Left lung (tissue), 10 donors: Measurements from ENCODE around the gene RASSF8. TPM values are rescaled to one million over a fixed set of nuclear protein-coding genes. Genes with fewer than 3 reads are reported as not detected.

Source experiments
- ATAC-seq: fragments of 200-7000 bp; cut with Tn5 transposase; one replicate; pipeline ENCODE4 v1.9.1; 2020; ENCODE audit warnings: moderate library complexity
- DNase-seq, 4 donors: peaks; one replicate each; pipeline ENCODE4 v3.0.0-alpha.2; 2013 to 2020
- H3K27ac ChIP-seq, 2 donors: fragments of 200-600 bp; sonication (generic) in 1 of 2; one replicate each; pipeline versions ENCODE4 v1.5.0 to v1.8.0; 2020 to 2021
- H3K27me3 ChIP-seq, 2 donors: fragments of 200-600 bp; sonication (generic) in 1 of 2; one replicate each; pipeline versions ENCODE4 v1.5.0 to v1.8.0; 2020 to 2021
- H3K36me3 ChIP-seq, 2 donors: fragments of 200-600 bp; sonication (generic) in 1 of 2; one replicate each; pipeline versions ENCODE4 v1.5.0 to v1.8.0; 2020 to 2021
- H3K4me1 ChIP-seq, 2 donors: fragments of 200-600 bp; one replicate each; pipeline ENCODE4 v1.8.0; 2021
- H3K4me3 ChIP-seq, 2 donors: fragments of 200-600 bp; sonication (generic) in 1 of 2; one replicate each; pipeline versions ENCODE4 v1.5.0 to v1.8.0; 2020 to 2021; ENCODE audit warnings: mild to moderate bottlenecking in 1 of 2
- H3K9me3 ChIP-seq, 2 donors: fragments of 200-600 bp; sonication (generic) in 1 of 2; one replicate each; pipeline versions ENCODE4 v1.5.0 to v1.8.0; 2020 to 2021
- intact Hi-C, 2 donors: fragments of 100-400 bp; cut with DNase I; formaldehyde crosslinking; loops; one replicate each; pipeline versions ENCODE4 v1.11.2 to v1.14.2; 2022
- polyA plus RNA-seq, 6 donors: library from polyadenylated mRNA; unstranded; fragments of 120-200 nt; gene quantifications; one replicate each; pipeline ENCODE4 v1.2.1, GENCODE V29; 2013; ENCODE audit not compliant: insufficient read length in 6 of 6
- total RNA-seq, 2 donors: library from RNA; stranded (reverse); fragmentation: NEBNext Ultra II Directional; extraction: Animal tissue kit (Norgen Biotek cat#: 25700); gene quantifications; one replicate each; pipeline ENCODE4 v1.2.1, GENCODE V29; 2021
- TF ChIP-seq, protein P1 (sequence below), 2 donors: fragments of 200-600 bp; sonication (generic) in 1 of 2; IDR thresholded peaks; one replicate each; pipeline versions ENCODE4 v1.5.0 to v1.8.0; 2021; ENCODE audit warnings: antibody characterized with exemption in 2 of 2
- donor health status: DM: no; HTN: yes; CAD: no.
- donor health status: DM: no; HTN: no; CAD: no.

Gene RASSF8
- total and polyA plus RNA-seq, 8 donors = 32.5 to 45.3 (median 37.1) TPM

- TF ChIP-seq, protein P1, sequence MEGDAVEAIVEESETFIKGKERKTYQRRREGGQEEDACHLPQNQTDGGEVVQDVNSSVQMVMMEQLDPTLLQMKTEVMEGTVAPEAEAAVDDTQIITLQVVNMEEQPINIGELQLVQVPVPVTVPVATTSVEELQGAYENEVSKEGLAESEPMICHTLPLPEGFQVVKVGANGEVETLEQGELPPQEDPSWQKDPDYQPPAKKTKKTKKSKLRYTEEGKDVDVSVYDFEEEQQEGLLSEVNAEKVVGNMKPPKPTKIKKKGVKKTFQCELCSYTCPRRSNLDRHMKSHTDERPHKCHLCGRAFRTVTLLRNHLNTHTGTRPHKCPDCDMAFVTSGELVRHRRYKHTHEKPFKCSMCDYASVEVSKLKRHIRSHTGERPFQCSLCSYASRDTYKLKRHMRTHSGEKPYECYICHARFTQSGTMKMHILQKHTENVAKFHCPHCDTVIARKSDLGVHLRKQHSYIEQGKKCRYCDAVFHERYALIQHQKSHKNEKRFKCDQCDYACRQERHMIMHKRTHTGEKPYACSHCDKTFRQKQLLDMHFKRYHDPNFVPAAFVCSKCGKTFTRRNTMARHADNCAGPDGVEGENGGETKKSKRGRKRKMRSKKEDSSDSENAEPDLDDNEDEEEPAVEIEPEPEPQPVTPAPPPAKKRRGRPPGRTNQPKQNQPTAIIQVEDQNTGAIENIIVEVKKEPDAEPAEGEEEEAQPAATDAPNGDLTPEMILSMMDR (IDR thresholded peaks at IDR 0.05) = peak in 1 of 2 donors; percentile 18
- intact Hi-C loops = no loop called here
- H3K36me3 ChIP-seq = no peaks in the 10 kb centered on the region
- peak overlapping the region; percentile 45 to 47 for H3K4me3 ChIP-seq
- peaks cover 0 to 8% of the 10 kb centered on the region in 2 donors for H3K27me3 ChIP-seq
- peaks cover 2 to 19% of the 10 kb centered on the region in 2 donors for H3K4me1 ChIP-seq
- peak overlapping the region; percentile 79 to 84 for H3K27ac ChIP-seq
- peak; percentile 92 for ATAC-seq
- peak; percentile 86 to 97 (median 94) for DNase-seq
- no peaks in the 10 kb centered on the region for H3K9me3 ChIP-seq
These were observed 155.6 kb downstream of the RASSF8 start for GRCh38 chr12:26113853-26114719.

- Histone ChIP-seq H3K4me1 (peaks cover 2 to 23% of the 10 kb centered on the region in 2 donors), H3K27me3 (peaks cover 3 to 16% of the 10 kb centered on the region in 2 donors), H3K27ac (peak overlapping the region; percentile 79 to 84), H3K4me3 (peak overlapping the region; percentile 45 to 47), H3K9me3 (no peaks in the 10 kb centered on the region), H3K36me3 (no peaks in the 10 kb centered on the region)
- ATAC-seq = no peak
- DNase-seq = no peak
- TF ChIP-seq, protein P1 (IDR thresholded peaks at IDR 0.05) = no peak
- intact Hi-C loops = no loop called here
These were observed 156.4 kb downstream of the RASSF8 start for GRCh38 chr12:26114720-26115401.

- TF ChIP-seq, protein P1 (IDR thresholded peaks at IDR 0.05) = no peak
- peaks cover 8 to 38% of the 10 kb centered on the region in 2 donors for H3K27me3 ChIP-seq
- H3K9me3 ChIP-seq = no peaks in the 10 kb centered on the region
- peaks cover 2 to 36% of the 10 kb centered on the region in 2 donors for H3K4me1 ChIP-seq
- H3K36me3 ChIP-seq = no peaks in the 10 kb centered on the region
- intact Hi-C loops = no loop called here
- no peak overlapping the region for H3K4me3 ChIP-seq
- no peak for ATAC-seq
- no peak for DNase-seq
- no peak overlapping the region for H3K27ac ChIP-seq
These were observed 158.6 kb downstream of the RASSF8 start for GRCh38 chr12:26116829-26117715.

GRCh38 chr12:26118308-26118707, 159.8 kb downstream of the RASSF8 start:
- intact Hi-C loops = no loop called here
- H3K36me3 ChIP-seq = no peaks in the 10 kb centered on the region
- DNase-seq (no peak), ATAC-seq (no peak)
- TF ChIP-seq, protein P1 (IDR thresholded peaks at IDR 0.05) = no peak
- H3K9me3 ChIP-seq = no peaks in the 10 kb centered on the region
- peaks cover 2 to 42% of the 10 kb centered on the region in 2 donors for H3K4me1 ChIP-seq
- H3K4me3 ChIP-seq = no peak overlapping the region
- H3K27ac ChIP-seq = no peak overlapping the region
- peaks cover 13 to 50% of the 10 kb centered on the region in 2 donors for H3K27me3 ChIP-seq
